ENCODE results near the gene SLC24A3.

DNA sequence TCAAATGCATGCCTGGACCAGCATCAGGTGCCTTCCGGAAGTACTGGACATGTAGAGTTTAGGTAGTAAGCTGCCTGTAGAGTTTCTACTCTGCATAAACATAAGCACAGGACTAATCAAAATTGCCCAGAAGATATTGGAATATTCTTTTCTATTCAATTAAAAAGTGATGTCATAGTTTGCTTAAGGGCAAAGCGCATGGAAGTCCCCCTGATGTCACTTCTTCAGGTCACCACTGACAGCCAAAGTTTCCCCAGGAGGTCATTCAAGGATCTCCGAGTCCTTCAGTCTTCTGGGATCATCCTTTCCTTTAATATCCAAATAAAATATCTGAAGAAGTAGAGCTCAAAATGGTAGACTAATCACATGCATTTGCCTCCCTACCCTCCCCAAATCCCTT lies 528.1 kb downstream of the SLC24A3 start:
- no peak for TF ChIP-seq EZH2 (IDR thresholded peaks at IDR 0.05; ENCODE audit: insufficient read depth, poor library complexity, severe bottlenecking)
- no peak for TF ChIP-seq EZH2phosphoT487 (IDR thresholded peaks at IDR 0.05; ENCODE audit: insufficient read depth, low read depth)
